Spleen (tissue), 7 donors: ENCODE measurements around the gene CYP8B1.

Source experiments
- POLR2A ChIP-seq, 3 donors: fragments of 450-650 bp; IDR thresholded peaks; one replicate each; pipeline ENCODE4 v1.5.1; 2017; ENCODE audit warnings: antibody characterized with exemption in 3 of 3, mild to moderate bottlenecking in 1 of 3
- POLR2AphosphoS5 ChIP-seq, 3 donors: sonication (generic); formaldehyde crosslinking; IDR thresholded peaks; one replicate each; pipeline ENCODE4 v1.5.1; 2017; ENCODE audit warnings: antibody characterized with exemption in 3 of 3
- TF ChIP-seq, protein P1 (sequence below), 11 experiments: fragments of 200-600 bp in 7 of 11; fragments of 450-650 bp in 4 of 11; sonication (generic) in 4 of 11; IDR thresholded peaks in 8 of 11; conservative IDR thresholded peaks in 3 of 11; 1 replicate in 7 of 11; 2 replicates in 4 of 11; pipeline versions ENCODE4 v1.4.0 to v1.8.0; 2016 to 2021; ENCODE audit warnings: antibody characterized with exemption in 11 of 11, inconsistent platforms in 4 of 11, mild to moderate bottlenecking in 1 of 11
- donor health status: DM: no; HTN: no; CAD: no; lungs with moderate emphysema.
- donor health status: DM: no; HTN: no; CAD: no.
- donor health status: DM: no; HTN: no; CAD: no.

DNA sequence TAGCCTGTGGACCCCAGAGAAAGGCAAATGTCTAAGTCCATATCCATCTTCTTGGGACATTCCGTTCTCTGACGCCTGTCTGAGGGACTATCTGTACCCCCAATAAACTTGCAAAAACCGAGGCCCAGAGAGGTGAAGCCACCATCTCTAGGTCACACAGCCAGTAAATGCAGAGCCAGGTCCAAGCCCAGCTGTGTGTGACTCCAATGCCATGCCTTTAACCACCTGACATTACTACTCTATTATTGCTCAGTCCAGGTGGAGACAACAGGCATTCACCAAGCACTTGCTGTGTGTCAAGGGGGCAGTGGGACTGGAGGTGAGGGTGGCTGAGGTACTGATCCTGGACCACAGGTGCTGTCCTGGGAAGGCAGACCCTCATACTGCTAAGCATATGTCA is 25.4 kb downstream of the CYP8B1 start:
- TF ChIP-seq, protein P1, sequence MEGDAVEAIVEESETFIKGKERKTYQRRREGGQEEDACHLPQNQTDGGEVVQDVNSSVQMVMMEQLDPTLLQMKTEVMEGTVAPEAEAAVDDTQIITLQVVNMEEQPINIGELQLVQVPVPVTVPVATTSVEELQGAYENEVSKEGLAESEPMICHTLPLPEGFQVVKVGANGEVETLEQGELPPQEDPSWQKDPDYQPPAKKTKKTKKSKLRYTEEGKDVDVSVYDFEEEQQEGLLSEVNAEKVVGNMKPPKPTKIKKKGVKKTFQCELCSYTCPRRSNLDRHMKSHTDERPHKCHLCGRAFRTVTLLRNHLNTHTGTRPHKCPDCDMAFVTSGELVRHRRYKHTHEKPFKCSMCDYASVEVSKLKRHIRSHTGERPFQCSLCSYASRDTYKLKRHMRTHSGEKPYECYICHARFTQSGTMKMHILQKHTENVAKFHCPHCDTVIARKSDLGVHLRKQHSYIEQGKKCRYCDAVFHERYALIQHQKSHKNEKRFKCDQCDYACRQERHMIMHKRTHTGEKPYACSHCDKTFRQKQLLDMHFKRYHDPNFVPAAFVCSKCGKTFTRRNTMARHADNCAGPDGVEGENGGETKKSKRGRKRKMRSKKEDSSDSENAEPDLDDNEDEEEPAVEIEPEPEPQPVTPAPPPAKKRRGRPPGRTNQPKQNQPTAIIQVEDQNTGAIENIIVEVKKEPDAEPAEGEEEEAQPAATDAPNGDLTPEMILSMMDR (IDR thresholded peaks at IDR 0.05 in 8 of 11, conservative IDR thresholded peaks at IDR 0.05 in 3 of 11): no peak
- TF ChIP-seq POLR2A (IDR thresholded peaks at IDR 0.05) (no peak), POLR2AphosphoS5 (IDR thresholded peaks at IDR 0.05) (no peak)
